Endometrial microvascular endothelial cells (primary cell): ENCODE results near the gene SIRT4. TPM values are rescaled to one million over a fixed set of nuclear protein-coding genes. Genes with fewer than 3 reads are reported as not detected.
"Not testable (repeated sequence)": the region's sequence is repeated elsewhere in the genome, so short reads cannot be mapped to it uniquely, and the experiment has no call there.

Experiments used
- in situ Hi-C: cut with HindIII; loops from 2 replicates; pipeline ENCODE4 v1.10.0; 2017; ENCODE audit warnings: low sequenced_read_pairs, low pct_unique_long_range_greater_than_20kb; ENCODE audit errors: inconsistent ontology term
- total RNA-seq: library from RNA; depleted of rRNA; stranded (reverse); fragments of >200 nt; gene quantifications from one replicate; pipeline ENCODE4 v1.2.3, GENCODE V29; 2015; ENCODE audit errors: inconsistent ontology term

SIRT4 gene
- 5.2 TPM for total RNA-seq

GRCh38 chr12:120301962-120302815 lies at the start of gene SIRT4:
Gene SIRT4 (plus strand): TSS chr12:120302321. CDS start chr12:120303562, 1,241 bp downstream.
- in situ Hi-C loops = no loop called here

GRCh38 chr12:120253313-120253712 lies 48.8 kb upstream of the SIRT4 start:
- in situ Hi-C loops = not testable (repeated sequence)

GRCh38 chr12:120254809-120255208 lies 47.3 kb upstream of the SIRT4 start:
- in situ Hi-C loops = no loop called here

- in situ Hi-C loops = no loop called here
These were observed 44.9 kb upstream of the SIRT4 start for GRCh38 chr12:120257041-120257821.

- in situ Hi-C loops = no loop called here
These were observed 43.7 kb upstream of the SIRT4 start for GRCh38 chr12:120258323-120258896.

- in situ Hi-C loops = no loop called here
These were observed 42.5 kb upstream of the SIRT4 start for GRCh38 chr12:120259418-120260202.

GRCh38 chr12:120260607-120261006 lies 41.5 kb upstream of the SIRT4 start:
- in situ Hi-C loops = no loop called here

- in situ Hi-C loops = no loop called here
These were observed 39.9 kb upstream of the SIRT4 start for GRCh38 chr12:120261951-120262851.

GRCh38 chr12:120262852-120263747 lies 39.0 kb upstream of the SIRT4 start:
- in situ Hi-C loops = no loop called here

GRCh38 chr12:120263748-120264085 lies 38.4 kb upstream of the SIRT4 start:
- in situ Hi-C loops = no loop called here

GRCh38 chr12:120264086-120264903 lies 37.8 kb upstream of the SIRT4 start:
- in situ Hi-C loops = no loop called here

GRCh38 chr12:120264904-120265472 lies 37.1 kb upstream of the SIRT4 start:
- in situ Hi-C loops = no loop called here

GRCh38 chr12:120265473-120266179 lies 36.5 kb upstream of the SIRT4 start, which contains the start of gene PXN:
Gene PXN (minus strand): TSS chr12:120265730. CDS start chr12:120265629, 101 bp downstream.
- in situ Hi-C loops = no loop called here

GRCh38 chr12:120266180-120266870 lies 35.8 kb upstream of the SIRT4 start:
- in situ Hi-C loops = no loop called here

GRCh38 chr12:120267736-120268135 lies 34.4 kb upstream of the SIRT4 start:
- in situ Hi-C loops = no loop called here
